MM.1S (cell line): ENCODE measurements around the gene MED13L.

Source experiments
- DNase-seq: peaks from one replicate; pipeline ENCODE4 v3.0.0-alpha.2; 2015
- H2AFZ ChIP-seq: fragments of 300-600 bp; sonication (generic); 2 replicates; pipeline ENCODE4 v1.6.0; 2016; ENCODE audit warnings: antibody characterized with exemption, low read length
- H3F3A ChIP-seq: fragments of 300-600 bp; sonication (generic); 2 replicates; pipeline ENCODE4 v1.6.1; 2016; ENCODE audit warnings: mild to moderate bottlenecking, antibody characterized with exemption, low read length, moderate library complexity, mixed read lengths; ENCODE audit not compliant: insufficient read depth
- H3K27ac ChIP-seq: fragments of 300-600 bp; sonication (generic); 2 replicates; pipeline ENCODE4 v1.5.1; 2016; ENCODE audit warnings: mild to moderate bottlenecking, low read length
- H3K27me3 ChIP-seq: fragments of 300-600 bp; sonication (generic); replicated peaks from 2 replicates; pipeline ENCODE4 v1.6.0; 2016; ENCODE audit warnings: low read length; ENCODE audit not compliant: insufficient read depth
- H3K36me3 ChIP-seq: fragments of 300-600 bp; sonication (generic); replicated peaks from 2 replicates; pipeline ENCODE4 v1.6.1; 2016; ENCODE audit warnings: mild to moderate bottlenecking, low read length, mixed read lengths; ENCODE audit not compliant: insufficient read depth
- H3K4me1 ChIP-seq: fragments of 300-600 bp; sonication (generic); 2 replicates; pipeline ENCODE4 v1.6.1; 2016; ENCODE audit warnings: low read length, mixed read lengths
- H3K4me2 ChIP-seq: fragments of 300-600 bp; sonication (generic); 2 replicates; pipeline ENCODE4 v1.6.0; 2016; ENCODE audit warnings: low read depth, low read length
- H3K4me3 ChIP-seq: fragments of 300-600 bp; sonication (generic); 2 replicates; pipeline ENCODE4 v1.5.1; 2016; ENCODE audit warnings: low read length, mixed read lengths
- H3K79me2 ChIP-seq: fragments of 300-600 bp; sonication (generic); 2 replicates; pipeline ENCODE4 v1.6.1; 2016; ENCODE audit warnings: mixed run types, low read length, mixed read lengths
- H3K9ac ChIP-seq: fragments of 300-600 bp; sonication (generic); 2 replicates; pipeline ENCODE4 v1.6.1; 2016; ENCODE audit warnings: low read length, mixed read lengths
- H3K9me2 ChIP-seq: fragments of 300-600 bp; sonication (generic); replicated peaks from 2 replicates; pipeline ENCODE4 v1.6.1; 2016; ENCODE audit warnings: mild to moderate bottlenecking, low read length, mixed read lengths; ENCODE audit not compliant: insufficient read depth
- H3K9me3 ChIP-seq: fragments of 300-600 bp; sonication (generic); replicated peaks from 2 replicates; pipeline ENCODE4 v1.6.1; 2016; ENCODE audit warnings: mild to moderate bottlenecking, low read length, mixed read lengths; ENCODE audit not compliant: insufficient read depth
- H4K20me1 ChIP-seq: fragments of 300-600 bp; sonication (generic); 2 replicates; pipeline ENCODE4 v1.6.1; 2016; ENCODE audit warnings: mild to moderate bottlenecking, low read length, moderate library complexity, mixed read lengths; ENCODE audit not compliant: insufficient read depth
- CTCF ChIP-seq: fragments of 300-600 bp; sonication (generic); IDR thresholded peaks from 2 replicates; pipeline ENCODE4 v1.5.1; 2016; ENCODE audit warnings: antibody characterized with exemption, low read length, mixed read lengths
- EZH2 ChIP-seq: fragments of 300-600 bp; sonication (generic); optimal IDR thresholded peaks from 2 replicates; pipeline ENCODE3; 2017; ENCODE audit warnings: low read depth, mild to moderate bottlenecking, antibody characterized with exemption, low read length, mixed read lengths
- EZH2phosphoT487 ChIP-seq: fragments of 300-600 bp; sonication (generic); IDR thresholded peaks from 2 replicates; pipeline ENCODE4 v1.6.1; 2018; ENCODE audit warnings: antibody characterized with exemption, low read length

The MED13L gene

DNA sequence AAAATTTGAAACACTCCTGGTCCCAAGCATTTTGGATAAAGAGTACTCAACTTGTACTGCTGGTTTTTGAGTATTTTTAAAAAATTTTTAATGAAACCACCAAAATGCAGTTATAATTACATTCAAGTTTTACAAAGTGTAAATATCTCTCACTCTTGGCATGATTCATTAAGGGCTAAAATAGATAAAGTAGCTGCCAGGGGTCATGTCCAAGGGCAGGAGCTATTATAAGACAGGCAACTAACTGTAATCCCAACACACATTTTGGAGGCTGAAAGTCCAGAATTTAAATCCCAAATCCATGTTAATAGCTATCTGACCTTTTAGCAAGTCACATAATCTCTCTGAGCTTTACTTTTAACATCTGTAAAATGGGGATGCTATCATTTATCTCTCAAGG lies 207.6 kb downstream of the MED13L start:
- Histone ChIP-seq H3K9me2 (no peaks in the 10 kb centered on the region), H3K27ac (no peak overlapping the region), H3K79me2 (peaks cover 73% of the 10 kb centered on the region), H3K27me3 (no peaks in the 10 kb centered on the region), H3K36me3 (no peaks in the 10 kb centered on the region), H3F3A (no peaks in the 10 kb centered on the region), H3K9me3 (no peaks in the 10 kb centered on the region), H3K4me2 (no peak overlapping the region), H4K20me1 (no peaks in the 10 kb centered on the region; the same call in 1 of the 2 replicates), H3K9ac (no peak overlapping the region), H3K4me1 (no peaks in the 10 kb centered on the region), H3K4me3 (no peak overlapping the region), H2AFZ (no peak overlapping the region)
- no peak for DNase-seq
- TF ChIP-seq CTCF (no peak), EZH2phosphoT487 (no peak), EZH2 (no peak)

GRCh38 chr12:116068853-116069252 lies 208.6 kb downstream of the MED13L start:
- H3K27ac ChIP-seq: no peak overlapping the region
- H3K79me2 ChIP-seq: peaks cover 76% of the 10 kb centered on the region
- no peak overlapping the region for H3K4me3 ChIP-seq
- H3K9me2 ChIP-seq: no peaks in the 10 kb centered on the region
- no peaks in the 10 kb centered on the region for H3K27me3 ChIP-seq
- no peak for DNase-seq
- H4K20me1 ChIP-seq: no peaks in the 10 kb centered on the region; the same call in 1 of the 2 replicates
- no peak overlapping the region for H2AFZ ChIP-seq
- no peaks in the 10 kb centered on the region for H3K9me3 ChIP-seq
- TF ChIP-seq EZH2: no peak
- no peak for TF ChIP-seq EZH2phosphoT487
- TF ChIP-seq CTCF: no peak
- H3K36me3 ChIP-seq: no peaks in the 10 kb centered on the region
- no peak overlapping the region for H3K9ac ChIP-seq
- H3F3A ChIP-seq: no peaks in the 10 kb centered on the region
- no peaks in the 10 kb centered on the region for H3K4me1 ChIP-seq
- H3K4me2 ChIP-seq: no peak overlapping the region

DNA sequence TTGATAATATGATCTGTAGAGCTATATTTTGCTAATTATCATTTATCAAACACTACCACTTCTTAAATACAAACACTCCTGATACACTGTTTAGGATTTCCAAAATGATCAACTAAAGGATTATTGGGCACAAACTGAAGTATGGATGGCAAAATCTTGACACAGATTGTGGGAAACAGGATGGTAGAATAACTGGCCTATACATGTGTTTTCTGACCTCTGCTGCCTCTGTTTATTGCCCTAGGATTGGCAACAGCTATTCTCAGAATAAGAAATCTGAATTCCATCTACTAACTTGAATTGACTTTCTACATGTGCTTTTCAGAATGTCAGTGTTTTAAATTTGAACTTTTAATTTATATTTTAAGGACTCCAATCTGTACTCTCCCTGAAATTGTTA lies 209.1 kb downstream of the MED13L start:
- Histone ChIP-seq H3K79me2 (peaks cover 76% of the 10 kb centered on the region), H3K4me3 (no peak overlapping the region), H3F3A (no peaks in the 10 kb centered on the region), H3K9ac (no peak overlapping the region), H3K36me3 (no peaks in the 10 kb centered on the region), H3K4me2 (no peak overlapping the region), H2AFZ (no peak overlapping the region), H3K9me2 (no peaks in the 10 kb centered on the region), H3K4me1 (no peaks in the 10 kb centered on the region), H3K9me3 (no peaks in the 10 kb centered on the region), H4K20me1 (no peaks in the 10 kb centered on the region; the same call in 1 of the 2 replicates), H3K27ac (no peak overlapping the region), H3K27me3 (no peaks in the 10 kb centered on the region)
- TF ChIP-seq CTCF (no peak), EZH2 (no peak), EZH2phosphoT487 (no peak)
- no peak for DNase-seq
